HEK293 (cell line): ENCODE measurements around the gene ALKBH7.

Experiments used
- SP2 ChIP-seq: fragments of 450-650 bp; formaldehyde crosslinking; IDR thresholded peaks from 2 replicates; pipeline ENCODE4 v1.5.1; 2016; ENCODE audit warnings: missing biosample characterization, missing genetic modification characterization
- TCF7L2 ChIP-seq: IDR thresholded peaks from 2 replicates; pipeline ENCODE4 v1.6.1; 2011; ENCODE audit warnings: low read depth, mild to moderate bottlenecking, inconsistent platforms, low read length, moderate library complexity, borderline replicate concordance
- TF ChIP-seq, protein P1 (sequence below): fragments of 450-650 bp; formaldehyde crosslinking; IDR thresholded peaks from 2 replicates; pipeline ENCODE4 v1.5.1; 2016; ENCODE audit warnings: missing biosample characterization, missing genetic modification characterization

GRCh38 chr19:6325614-6326013 is 47.0 kb upstream of the ALKBH7 start:
- no peak for TF ChIP-seq TCF7L2
- TF ChIP-seq, protein P1, sequence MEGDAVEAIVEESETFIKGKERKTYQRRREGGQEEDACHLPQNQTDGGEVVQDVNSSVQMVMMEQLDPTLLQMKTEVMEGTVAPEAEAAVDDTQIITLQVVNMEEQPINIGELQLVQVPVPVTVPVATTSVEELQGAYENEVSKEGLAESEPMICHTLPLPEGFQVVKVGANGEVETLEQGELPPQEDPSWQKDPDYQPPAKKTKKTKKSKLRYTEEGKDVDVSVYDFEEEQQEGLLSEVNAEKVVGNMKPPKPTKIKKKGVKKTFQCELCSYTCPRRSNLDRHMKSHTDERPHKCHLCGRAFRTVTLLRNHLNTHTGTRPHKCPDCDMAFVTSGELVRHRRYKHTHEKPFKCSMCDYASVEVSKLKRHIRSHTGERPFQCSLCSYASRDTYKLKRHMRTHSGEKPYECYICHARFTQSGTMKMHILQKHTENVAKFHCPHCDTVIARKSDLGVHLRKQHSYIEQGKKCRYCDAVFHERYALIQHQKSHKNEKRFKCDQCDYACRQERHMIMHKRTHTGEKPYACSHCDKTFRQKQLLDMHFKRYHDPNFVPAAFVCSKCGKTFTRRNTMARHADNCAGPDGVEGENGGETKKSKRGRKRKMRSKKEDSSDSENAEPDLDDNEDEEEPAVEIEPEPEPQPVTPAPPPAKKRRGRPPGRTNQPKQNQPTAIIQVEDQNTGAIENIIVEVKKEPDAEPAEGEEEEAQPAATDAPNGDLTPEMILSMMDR (tag by site-specific recombination): no peak
- no peak for TF ChIP-seq SP2 (tag by site-specific recombination)
